Measurements from ENCODE around the gene GFPT1.

Gene GFPT1

GRCh38 chr2:69316550-69316949 lies 70.5 kb downstream of the GFPT1 start:
- DNase-seq (ENCODE audit: low read depth) = no peak

GRCh38 chr2:69315160-69315761 lies 71.8 kb downstream of the GFPT1 start:
- no peak for DNase-seq (ENCODE audit: low read depth)

GRCh38 chr2:69311024-69311416 lies 76.0 kb downstream of the GFPT1 start:
- DNase-seq (ENCODE audit: low read depth) = no peak

GRCh38 chr2:69310111-69311023 lies 76.7 kb downstream of the GFPT1 start:
- DNase-seq (ENCODE audit: low read depth) = no peak

- DNase-seq (ENCODE audit: low read depth) = no peak
These were observed 77.5 kb downstream of the GFPT1 start for GRCh38 chr2:69309351-69310110.

- DNase-seq (ENCODE audit: low read depth) = no peak
These were observed 78.7 kb downstream of the GFPT1 start for GRCh38 chr2:69308338-69308737.

- no peak for DNase-seq (ENCODE audit: low read depth)
These were observed 79.4 kb downstream of the GFPT1 start for GRCh38 chr2:69307579-69308064.

GRCh38 chr2:69306822-69307578 lies 80.0 kb downstream of the GFPT1 start:
- DNase-seq (ENCODE audit: low read depth) = no peak

- no peak for DNase-seq (ENCODE audit: low read depth)
These were observed 80.6 kb downstream of the GFPT1 start for GRCh38 chr2:69306393-69306821.

GRCh38 chr2:69305712-69306392 lies 81.2 kb downstream of the GFPT1 start:
- no peak for DNase-seq (ENCODE audit: low read depth)

- DNase-seq (ENCODE audit: low read depth) = no peak
These were observed 81.9 kb downstream of the GFPT1 start for GRCh38 chr2:69305166-69305565.

GRCh38 chr2:69304656-69305055 lies 82.4 kb downstream of the GFPT1 start:
- DNase-seq (ENCODE audit: low read depth) = no peak

- no peak for DNase-seq (ENCODE audit: low read depth)
These were observed 86.4 kb downstream of the GFPT1 start for GRCh38 chr2:69300650-69301049.

- no peak for DNase-seq (ENCODE audit: low read depth)
These were observed 87.1 kb downstream of the GFPT1 start for GRCh38 chr2:69299772-69300516.

GRCh38 chr2:69298862-69299261 lies 88.2 kb downstream of the GFPT1 start:
- DNase-seq (ENCODE audit: low read depth) = no peak

- DNase-seq (ENCODE audit: low read depth) = peak; percentile 74
These were observed 88.8 kb downstream of the GFPT1 start for GRCh38 chr2:69298261-69298660.

GRCh38 chr2:69297216-69297615 lies 89.8 kb downstream of the GFPT1 start:
- DNase-seq (ENCODE audit: low read depth) = no peak

- DNase-seq (ENCODE audit: low read depth) = no peak
These were observed 90.6 kb downstream of the GFPT1 start for GRCh38 chr2:69296421-69296820.

GRCh38 chr2:69292256-69292655 lies 94.8 kb downstream of the GFPT1 start:
- no peak for DNase-seq (ENCODE audit: low read depth)

- no peak for DNase-seq (ENCODE audit: low read depth)
These were observed 95.3 kb downstream of the GFPT1 start for GRCh38 chr2:69291721-69292120.

All from non-pigmented ciliary epithelial cell (primary cell).